ENCODE data around the gene SMIM35.

The SMIM35 gene

DNA sequence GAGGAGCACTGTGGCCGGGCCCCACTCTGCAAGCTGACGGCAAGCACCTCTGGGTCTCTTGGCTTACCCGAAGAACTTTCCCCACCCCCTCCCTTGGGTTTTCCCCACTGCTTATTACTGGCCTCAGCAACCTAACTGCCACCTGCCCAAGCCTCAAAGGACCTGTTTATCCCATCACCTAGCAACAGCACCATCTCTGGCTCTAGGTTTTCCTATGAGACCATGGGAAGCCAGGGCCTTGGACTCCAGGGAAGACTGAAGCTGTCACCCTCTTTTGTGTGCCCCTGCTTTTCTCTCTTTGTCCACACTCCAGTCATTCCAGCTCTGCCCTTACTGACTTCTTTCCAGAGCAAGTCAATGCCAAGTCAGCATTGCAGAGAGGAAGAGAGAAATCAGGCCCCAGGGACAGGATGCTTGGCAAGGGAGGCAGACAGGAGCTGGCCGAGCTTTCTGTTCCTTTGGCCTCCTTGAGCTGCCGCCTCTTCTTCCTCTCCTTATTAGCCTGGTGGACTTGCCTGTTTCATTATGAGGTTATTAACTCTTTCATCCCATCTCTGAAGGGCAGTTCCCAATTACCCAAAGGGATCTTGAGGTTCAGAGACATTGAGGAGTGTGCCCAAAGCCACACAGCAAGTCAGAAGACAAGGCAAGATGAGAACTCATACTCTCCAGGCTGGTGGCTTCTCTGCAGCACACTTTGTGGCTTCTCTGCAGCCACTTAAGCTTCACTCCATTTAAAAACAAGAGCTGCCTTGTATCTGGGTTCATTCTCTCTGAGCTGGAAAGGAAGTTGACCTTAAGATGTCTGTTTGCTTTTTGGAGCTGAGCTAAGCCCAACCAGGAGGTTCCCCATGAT is at the start of gene SMIM35:
Gene SMIM35 (minus strand): TSS at position 51 of the 856 bp plus-strand sequence. CDS start 206 bp downstream, outside the sequence.
- peak; percentile 67 for DNase-seq

DNA sequence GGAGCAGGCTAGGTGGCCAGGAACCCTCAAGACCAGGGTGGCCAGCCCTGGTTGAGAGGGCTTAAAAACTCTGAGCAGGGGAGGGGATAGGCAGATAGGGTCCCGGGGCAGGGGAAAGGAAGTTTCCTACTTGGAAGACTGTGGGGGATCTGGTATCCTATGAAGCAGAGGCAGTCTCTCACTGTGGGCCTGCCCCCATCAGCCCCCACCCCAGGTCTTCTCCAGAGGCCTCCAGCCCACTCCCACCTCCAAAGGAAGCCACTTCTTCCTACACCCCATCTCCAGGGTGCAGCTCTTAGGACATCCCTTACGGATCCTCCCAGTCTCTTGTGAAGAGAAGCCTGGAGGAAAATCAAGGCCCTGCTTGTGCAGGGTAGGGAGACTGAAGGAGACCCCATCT is 49.6 kb upstream of the SMIM35 start:
- DNase-seq: no peak

DNA sequence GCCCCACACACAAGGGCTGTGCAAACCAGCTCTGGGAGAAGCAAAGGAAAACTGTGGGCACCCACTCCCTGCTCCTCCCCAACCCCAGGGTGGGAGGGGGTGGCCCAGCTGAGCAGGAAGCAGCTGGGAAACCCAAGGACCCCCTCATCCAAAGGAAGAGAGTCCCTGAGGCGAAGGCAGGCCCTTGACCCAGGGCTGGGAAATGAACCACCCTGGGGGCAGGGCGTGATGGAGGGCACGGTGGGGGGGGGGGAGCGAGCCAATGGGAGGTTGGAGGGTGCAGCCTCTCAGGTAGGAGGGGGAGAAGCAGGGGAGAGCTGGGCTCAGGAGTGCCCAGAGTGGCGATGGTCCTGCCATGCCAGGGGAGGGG is 49.0 kb upstream of the SMIM35 start:
- DNase-seq: no peak

DNA sequence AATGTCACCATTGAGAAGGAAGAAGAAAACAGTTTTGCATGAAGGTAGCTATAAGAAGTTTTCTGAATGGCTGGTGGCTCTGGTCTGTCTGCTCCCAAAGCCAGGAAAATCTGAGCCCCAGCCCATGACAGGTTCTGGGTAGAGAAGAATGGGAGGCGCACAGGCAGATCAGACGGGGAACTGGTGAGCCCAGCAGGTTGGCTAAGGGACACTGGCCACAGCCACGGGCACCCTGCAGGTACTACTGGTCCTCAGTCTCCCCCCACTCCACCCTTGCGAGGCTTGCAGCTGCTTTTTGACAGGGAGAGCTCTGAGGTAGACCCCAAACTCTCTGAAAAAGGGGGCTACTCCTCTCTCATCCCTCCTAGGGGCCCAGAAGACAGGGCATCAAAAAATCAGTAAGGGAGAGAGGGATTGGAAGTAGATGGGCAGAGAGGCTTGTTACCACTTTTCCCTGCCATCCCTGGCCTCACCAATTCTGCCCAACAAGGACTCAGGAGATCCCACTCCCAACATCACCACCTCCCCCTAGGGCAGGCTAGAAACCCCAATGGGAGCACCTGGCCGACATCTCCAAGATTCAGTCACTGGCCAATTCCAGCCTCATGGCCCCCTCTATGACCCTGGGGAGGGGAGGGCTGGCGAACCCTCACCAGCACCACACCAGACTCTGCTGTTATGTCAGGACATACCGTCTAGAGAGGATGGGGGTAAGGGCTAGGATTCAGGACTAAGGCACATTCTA is 48.5 kb upstream of the SMIM35 start:
- DNase-seq: no peak

DNA sequence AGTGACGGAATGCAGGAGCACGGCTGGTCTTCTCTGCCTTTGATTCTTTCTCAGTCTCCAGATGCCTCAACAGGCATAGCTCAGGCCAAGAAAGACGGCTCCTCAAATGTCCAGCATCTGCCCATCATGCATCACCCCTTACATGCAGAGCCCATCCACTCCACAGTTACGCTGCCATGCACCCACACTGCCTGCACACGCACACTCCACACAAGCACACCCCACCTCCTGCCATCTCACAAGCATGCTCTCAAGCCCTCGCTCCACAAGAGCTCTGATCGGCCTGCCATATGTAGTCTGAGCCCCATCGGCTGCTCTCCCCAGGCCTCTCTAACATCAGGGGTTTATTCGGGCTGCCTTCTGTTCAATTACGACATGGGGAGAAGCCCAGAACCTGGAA is 47.1 kb upstream of the SMIM35 start:
- no peak for DNase-seq

GRCh38 chr11:118132385-118133151 is 45.8 kb upstream of the SMIM35 start:
- DNase-seq: no peak

- DNase-seq: no peak
Observed at GRCh38 chr11:118129471-118130172, 42.9 kb upstream of the SMIM35 start.

- DNase-seq: no peak
Observed at GRCh38 chr11:118128721-118129470, 42.1 kb upstream of the SMIM35 start.

GRCh38 chr11:118128310-118128709 is 41.5 kb upstream of the SMIM35 start:
- DNase-seq: no peak

GRCh38 chr11:118126082-118126838 is 39.5 kb upstream of the SMIM35 start:
- DNase-seq: no peak

- no peak for DNase-seq
Observed at GRCh38 chr11:118124929-118125535, 38.3 kb upstream of the SMIM35 start.

GRCh38 chr11:118120793-118121192 is 34.0 kb upstream of the SMIM35 start:
- no peak for DNase-seq

DNA sequence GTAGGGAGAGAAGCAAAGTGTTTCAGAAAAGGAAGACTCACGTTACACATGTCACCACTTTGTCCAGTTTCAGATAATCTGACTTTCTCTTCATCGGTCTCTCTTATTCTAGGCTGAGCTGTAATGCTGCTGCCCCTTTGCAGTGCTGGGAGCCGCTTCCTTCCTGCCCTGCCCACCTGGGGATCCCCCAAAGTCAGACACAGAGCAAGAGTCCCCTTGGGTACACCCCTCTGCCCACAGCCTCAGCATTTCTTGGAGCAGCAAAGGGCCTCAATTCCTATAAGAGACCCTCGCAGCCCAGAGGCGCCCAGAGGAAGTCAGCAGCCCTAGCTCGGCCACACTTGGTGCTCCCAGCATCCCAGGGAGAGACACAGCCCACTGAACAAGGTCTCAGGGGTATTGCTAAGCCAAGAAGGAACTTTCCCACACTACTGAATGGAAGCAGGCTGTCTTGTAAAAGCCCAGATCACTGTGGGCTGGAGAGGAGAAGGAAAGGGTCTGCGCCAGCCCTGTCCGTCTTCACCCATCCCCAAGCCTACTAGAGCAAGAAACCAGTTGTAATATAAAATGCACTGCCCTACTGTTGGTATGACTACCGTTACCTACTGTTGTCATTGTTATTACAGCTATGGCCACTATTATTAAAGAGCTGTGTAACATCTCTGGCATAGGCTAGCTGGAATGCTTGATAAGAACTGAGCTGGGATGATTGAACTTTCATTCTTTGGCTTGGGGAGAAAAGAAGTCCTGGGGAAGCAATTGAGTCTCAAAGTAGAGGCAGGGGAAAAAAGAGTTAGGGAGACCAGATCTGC is 31.2 kb upstream of the SMIM35 start:
- DNase-seq: no peak

- DNase-seq: no peak
Observed at GRCh38 chr11:118115048-118115447, 28.3 kb upstream of the SMIM35 start.

DNA sequence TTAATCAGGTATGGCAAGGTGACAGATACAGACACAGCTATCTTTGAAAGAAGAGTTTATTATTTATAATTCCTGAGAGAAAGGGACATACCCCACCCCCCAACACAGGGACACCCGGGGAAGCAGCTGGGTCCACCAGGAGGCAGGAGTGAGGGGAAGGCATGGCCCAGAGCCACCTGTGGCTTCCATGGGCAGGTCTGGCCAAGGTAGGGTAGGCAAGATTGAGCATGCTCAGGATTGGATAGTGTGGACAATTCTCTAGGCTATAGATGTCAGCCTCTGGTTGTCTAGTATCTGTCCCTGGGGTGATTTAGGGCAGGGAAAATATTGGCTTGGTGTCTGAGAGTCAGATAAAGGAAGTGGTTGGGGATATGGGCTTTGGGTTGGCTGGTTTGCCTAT is 27.5 kb upstream of the SMIM35 start:
- no peak for DNase-seq

DNA sequence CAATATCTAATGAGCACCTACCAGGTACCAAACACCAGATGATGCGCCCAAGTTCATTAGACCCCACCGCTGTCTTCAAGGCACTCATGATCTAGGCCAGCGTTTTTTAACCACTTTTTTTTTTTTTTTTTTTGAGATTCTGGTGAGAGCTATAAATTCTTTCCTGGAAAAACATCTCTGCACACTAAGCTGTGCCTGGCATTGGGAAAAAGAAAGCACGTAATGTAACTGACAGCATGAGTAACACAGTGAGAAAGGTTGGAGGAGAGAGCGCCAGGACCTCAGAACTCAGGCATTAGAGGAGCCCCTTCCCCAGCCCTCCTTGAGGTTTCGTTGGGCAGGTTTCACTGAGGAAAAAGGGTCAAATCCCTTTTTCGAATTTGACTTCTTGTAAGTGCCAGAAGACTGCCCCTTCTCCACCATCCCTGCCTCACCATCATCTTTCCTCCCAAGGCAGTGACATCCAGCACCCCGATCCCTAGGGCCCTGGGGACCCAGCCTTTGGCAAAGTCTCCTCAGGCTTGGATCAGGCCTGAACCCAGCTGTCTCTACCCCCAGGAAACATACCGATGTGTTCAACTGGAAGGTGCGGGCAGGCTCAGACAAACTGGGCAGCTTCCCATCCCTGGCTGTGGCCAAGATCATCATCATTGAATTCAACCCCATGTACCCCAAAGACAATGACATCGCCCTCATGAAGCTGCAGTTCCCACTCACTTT is 26.1 kb upstream of the SMIM35 start:
- no peak for DNase-seq

- no peak for DNase-seq
Observed at GRCh38 chr11:118111744-118112035, 24.9 kb upstream of the SMIM35 start.

DNA sequence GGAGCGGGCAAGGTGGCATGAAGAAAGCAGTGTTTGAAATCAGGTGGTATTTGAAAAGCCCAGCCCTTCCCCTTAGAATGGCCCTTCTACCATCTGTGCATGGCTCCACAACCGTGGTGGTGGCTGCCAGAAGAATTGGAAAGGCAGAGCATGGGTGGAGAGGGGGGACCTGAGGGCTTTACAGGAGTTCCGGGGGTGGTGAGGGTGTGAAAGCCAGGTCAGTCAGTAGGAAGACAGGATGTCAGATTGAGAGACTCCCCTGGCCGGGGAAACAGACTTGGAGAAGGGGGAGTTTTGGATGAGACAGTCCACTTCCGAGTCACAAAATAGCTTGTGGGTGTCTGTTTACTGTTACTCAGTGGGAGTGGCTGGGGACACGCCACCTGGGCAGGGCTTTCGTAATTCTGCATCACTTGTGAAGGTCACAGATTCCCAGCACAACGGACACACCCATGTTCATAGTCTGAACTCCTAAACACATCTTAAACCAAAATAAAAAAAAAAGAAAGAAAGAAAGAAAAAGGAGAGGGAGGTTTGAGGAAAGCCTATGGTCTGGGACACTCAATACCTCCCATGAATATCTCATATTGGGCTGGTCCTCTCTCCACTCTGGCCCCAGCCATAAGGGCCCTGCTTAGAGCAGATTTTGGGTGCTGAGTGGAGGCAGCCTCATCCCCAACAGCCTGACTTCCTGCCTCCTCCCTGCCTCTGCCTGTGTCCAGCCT is 24.4 kb upstream of the SMIM35 start:
- DNase-seq: no peak

DNA sequence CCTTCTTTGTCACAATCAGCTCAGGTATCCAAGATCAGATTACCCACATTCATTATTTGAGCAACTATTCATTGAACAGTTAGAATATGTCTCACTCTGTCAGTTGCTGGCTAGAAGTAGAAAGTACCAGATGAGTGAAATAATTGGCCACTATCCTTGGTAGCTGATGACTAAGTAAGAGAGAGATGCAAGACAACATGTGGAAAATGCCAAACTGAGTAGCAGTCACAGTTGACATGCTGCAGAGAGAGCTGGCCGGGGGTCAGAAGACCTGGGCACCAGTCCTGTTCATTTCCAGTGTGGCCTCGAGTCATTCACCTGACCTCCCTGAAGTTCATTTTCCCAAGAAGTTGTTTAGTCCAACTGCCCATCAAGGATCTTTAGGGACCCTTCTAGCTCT is 22.5 kb upstream of the SMIM35 start:
- no peak for DNase-seq

Data from NCI-H1105 (cell line).